ENCODE data around the gene ITPR2.

The ITPR2 gene

DNA sequence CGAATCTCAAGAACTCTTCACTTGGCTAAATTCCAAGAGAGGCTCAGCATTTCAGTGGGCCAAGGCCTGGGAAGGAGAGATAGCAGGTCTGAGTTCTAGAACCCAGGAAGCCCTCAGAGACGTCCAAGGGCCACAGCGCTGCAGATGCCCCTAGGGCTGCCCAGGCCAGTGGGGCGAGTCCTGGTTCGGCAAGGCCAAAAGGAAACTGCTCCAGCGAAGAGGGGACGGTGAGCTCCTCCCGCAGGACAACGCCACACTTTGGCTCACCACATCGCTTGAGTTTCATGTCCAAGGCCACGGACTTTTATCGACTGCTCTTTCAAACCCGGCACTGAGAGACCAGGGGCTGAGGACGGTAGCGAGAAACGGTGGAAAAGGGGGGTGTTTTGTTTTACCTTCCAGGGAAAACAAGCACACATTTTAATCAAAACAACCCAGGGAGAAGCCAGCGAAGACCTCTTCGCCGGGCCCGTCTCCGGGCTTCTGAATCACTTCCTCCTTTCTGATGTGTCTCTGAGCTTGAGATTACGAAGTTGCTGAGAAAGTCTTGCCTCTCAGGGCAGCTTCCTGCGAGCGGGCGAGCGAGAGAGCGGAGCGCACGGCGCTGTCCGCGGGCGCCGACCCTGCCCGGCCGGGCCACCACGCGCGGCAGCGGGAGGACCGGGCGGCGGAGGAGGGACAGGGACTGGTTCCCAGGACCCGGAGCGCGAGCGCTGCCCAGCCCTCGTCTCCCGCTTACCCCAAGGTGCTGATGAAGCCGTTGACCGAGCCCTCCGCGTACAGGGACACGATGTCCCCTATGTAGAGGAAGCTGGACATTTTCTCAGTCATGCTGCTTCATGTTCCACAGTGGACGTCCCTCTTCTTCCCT is 808 bp downstream of the ITPR2 start:
- peak; percentile 79 for DNase-seq (ENCODE audit: low read depth)
- TF ChIP-seq, protein P1, sequence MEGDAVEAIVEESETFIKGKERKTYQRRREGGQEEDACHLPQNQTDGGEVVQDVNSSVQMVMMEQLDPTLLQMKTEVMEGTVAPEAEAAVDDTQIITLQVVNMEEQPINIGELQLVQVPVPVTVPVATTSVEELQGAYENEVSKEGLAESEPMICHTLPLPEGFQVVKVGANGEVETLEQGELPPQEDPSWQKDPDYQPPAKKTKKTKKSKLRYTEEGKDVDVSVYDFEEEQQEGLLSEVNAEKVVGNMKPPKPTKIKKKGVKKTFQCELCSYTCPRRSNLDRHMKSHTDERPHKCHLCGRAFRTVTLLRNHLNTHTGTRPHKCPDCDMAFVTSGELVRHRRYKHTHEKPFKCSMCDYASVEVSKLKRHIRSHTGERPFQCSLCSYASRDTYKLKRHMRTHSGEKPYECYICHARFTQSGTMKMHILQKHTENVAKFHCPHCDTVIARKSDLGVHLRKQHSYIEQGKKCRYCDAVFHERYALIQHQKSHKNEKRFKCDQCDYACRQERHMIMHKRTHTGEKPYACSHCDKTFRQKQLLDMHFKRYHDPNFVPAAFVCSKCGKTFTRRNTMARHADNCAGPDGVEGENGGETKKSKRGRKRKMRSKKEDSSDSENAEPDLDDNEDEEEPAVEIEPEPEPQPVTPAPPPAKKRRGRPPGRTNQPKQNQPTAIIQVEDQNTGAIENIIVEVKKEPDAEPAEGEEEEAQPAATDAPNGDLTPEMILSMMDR (conservative IDR thresholded peaks at IDR 0.05; ENCODE audit: control insufficient read depth, insufficient read depth, low read depth, low read length), result no peak
- H3K4me3 ChIP-seq (ENCODE audit: control insufficient read depth, low read depth, low read length), result peak overlapping the region; percentile 67

DNA sequence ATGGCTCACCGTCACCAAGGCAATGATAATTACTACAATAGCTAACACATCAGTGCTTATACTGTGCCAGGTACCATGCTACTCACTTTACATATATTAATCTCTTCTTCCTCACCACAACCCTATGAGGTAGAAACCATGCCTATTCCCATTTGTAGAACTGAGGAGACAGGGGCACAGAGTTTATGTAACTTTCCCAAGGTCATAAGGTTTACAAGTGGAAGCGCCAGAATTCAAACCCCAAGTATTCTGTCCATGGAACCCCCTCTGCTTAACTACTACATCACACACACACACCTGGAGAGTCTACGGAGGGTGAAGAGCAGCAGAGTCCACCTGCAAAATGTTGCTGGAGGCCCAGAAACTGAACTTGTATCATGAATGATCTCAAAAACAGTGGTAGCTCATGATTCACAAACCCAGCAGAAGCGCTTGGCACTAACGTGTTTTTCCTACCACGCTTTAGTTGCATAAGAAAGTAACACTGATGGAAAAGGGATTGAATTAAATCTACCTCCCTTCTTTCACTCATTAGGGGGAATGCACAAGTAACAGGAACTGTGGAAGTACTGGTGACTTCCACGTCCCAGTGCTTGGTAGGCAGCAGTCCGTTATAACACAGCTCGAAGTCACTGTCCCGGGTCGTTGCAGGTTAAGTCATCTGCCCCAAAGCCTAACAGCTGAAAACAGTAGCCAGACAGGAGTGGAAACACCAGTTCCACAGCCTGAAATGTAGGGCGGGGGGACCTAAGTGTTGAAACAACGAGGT is 2.0 kb downstream of the ITPR2 start:
- TF ChIP-seq, protein P1 (conservative IDR thresholded peaks at IDR 0.05; ENCODE audit: control insufficient read depth, insufficient read depth, low read depth, low read length), result no peak
- H3K4me3 ChIP-seq (ENCODE audit: control insufficient read depth, low read depth, low read length), result no peak overlapping the region
- no peak for DNase-seq (ENCODE audit: low read depth)

DNA sequence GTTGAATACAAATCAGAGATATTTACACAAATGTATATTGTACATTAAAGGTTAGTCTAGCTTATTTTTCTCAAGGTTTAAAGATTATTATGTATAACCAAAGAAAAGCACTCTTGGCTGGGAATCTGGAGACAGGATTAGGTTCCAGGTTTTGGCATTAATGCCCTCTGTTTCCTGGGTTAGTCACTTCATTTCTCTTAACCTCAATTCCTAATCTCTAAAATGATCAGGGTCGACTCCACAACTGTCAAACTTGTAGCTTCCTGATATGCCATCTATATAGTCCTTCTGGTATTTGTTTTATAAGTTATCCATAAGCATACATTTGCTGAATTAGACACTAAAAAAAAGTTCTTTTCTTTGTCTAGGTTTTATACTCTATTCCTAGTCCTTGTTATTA is 2.6 kb downstream of the ITPR2 start:
- H3K4me3 ChIP-seq (ENCODE audit: control insufficient read depth, low read depth, low read length), result no peak overlapping the region
- TF ChIP-seq, protein P1 (conservative IDR thresholded peaks at IDR 0.05; ENCODE audit: control insufficient read depth, insufficient read depth, low read depth, low read length), result no peak
- no peak for DNase-seq (ENCODE audit: low read depth)

- TF ChIP-seq, protein P1 (conservative IDR thresholded peaks at IDR 0.05; ENCODE audit: control insufficient read depth, insufficient read depth, low read depth, low read length), result no peak
- no peak overlapping the region for H3K4me3 ChIP-seq (ENCODE audit: control insufficient read depth, low read depth, low read length)
- DNase-seq (ENCODE audit: low read depth), result no peak
Measured at GRCh38 chr12:26828280-26829073, 4.5 kb downstream of the ITPR2 start.

GRCh38 chr12:26826437-26826836 is 6.6 kb downstream of the ITPR2 start:
- no peak for DNase-seq (ENCODE audit: low read depth)
- no peak overlapping the region for H3K4me3 ChIP-seq (ENCODE audit: control insufficient read depth, low read depth, low read length)
- TF ChIP-seq, protein P1 (conservative IDR thresholded peaks at IDR 0.05; ENCODE audit: control insufficient read depth, insufficient read depth, low read depth, low read length), result no peak

DNA sequence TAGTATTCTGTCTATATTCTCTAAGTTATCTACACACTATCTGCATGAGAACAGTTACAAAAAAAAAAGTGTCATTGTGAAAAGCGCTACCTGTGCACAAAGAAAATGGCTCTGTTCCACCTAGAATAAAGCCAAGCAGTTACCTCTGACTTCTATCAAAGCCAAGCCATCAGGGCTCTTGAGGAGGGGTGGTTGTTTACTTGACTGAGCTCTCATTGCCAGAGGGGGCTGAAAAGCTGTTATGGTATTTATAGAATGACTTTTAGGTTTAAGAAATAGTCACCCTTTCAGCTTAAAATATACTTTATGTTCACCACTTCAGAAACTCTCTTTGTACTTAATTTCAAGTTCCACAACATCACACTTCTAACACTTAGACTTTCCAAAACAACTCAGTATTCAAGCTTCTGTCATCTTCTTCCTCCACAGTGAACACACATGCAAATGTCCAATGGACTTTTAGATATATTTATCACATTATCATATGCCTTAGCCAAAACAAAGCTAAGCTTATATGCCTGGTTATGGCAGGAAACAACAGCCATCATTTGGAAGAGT is 7.5 kb downstream of the ITPR2 start:
- H3K4me3 ChIP-seq (ENCODE audit: control insufficient read depth, low read depth, low read length), result no peak overlapping the region
- TF ChIP-seq, protein P1 (conservative IDR thresholded peaks at IDR 0.05; ENCODE audit: control insufficient read depth, insufficient read depth, low read depth, low read length), result no peak
- DNase-seq (ENCODE audit: low read depth), result no peak

Measured in fibroblast of mammary gland (primary cell).